Retinal pigment epithelial cell (primary cell): ENCODE data around the gene EFR3B.
"Not testable (repeated sequence)": the region's sequence is repeated elsewhere in the genome, so short reads cannot be mapped to it uniquely, and the experiment has no call there.

Experiments used
- DNase-seq: peaks from one replicate; pipeline ENCODE4 v3.0.0-alpha.2; 2010; ENCODE audit warnings: low read depth
- H3K4me3 ChIP-seq: 2 replicates; pipeline ENCODE4 v1.5.1; 2011; ENCODE audit warnings: mild to moderate bottlenecking, low read length, control low read depth, moderate library complexity
- TF ChIP-seq, protein P1 (sequence below): conservative IDR thresholded peaks from 2 replicates; pipeline ENCODE4 v1.5.1; 2011; ENCODE audit warnings: low read depth, low read length, control low read depth, inconsistent platforms

Gene EFR3B

DNA sequence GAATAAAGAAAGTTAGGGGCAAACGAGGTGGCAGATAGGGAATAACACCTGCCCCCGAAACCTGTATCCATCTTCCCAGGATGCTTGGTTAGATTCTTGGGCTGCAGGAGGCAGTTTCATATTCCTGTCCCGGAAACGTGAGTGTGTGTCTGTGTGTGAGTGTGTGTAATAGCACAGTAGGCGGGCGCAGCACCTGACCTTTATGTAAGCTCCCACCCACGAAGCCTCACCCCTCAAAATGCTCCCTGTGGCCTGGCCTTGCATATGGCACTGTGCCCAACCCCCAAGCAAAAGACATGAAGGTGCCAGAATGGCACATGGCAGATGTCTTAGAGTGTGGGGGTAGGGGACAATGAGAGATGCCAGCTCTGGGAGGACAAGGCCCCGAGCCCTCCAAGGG is 48.9 kb downstream of the EFR3B start:
- TF ChIP-seq, protein P1, sequence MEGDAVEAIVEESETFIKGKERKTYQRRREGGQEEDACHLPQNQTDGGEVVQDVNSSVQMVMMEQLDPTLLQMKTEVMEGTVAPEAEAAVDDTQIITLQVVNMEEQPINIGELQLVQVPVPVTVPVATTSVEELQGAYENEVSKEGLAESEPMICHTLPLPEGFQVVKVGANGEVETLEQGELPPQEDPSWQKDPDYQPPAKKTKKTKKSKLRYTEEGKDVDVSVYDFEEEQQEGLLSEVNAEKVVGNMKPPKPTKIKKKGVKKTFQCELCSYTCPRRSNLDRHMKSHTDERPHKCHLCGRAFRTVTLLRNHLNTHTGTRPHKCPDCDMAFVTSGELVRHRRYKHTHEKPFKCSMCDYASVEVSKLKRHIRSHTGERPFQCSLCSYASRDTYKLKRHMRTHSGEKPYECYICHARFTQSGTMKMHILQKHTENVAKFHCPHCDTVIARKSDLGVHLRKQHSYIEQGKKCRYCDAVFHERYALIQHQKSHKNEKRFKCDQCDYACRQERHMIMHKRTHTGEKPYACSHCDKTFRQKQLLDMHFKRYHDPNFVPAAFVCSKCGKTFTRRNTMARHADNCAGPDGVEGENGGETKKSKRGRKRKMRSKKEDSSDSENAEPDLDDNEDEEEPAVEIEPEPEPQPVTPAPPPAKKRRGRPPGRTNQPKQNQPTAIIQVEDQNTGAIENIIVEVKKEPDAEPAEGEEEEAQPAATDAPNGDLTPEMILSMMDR: no peak
- DNase-seq: no peak
- no peak overlapping the region for H3K4me3 ChIP-seq

GRCh38 chr2:25091265-25091664 is 49.4 kb downstream of the EFR3B start:
- no peak for DNase-seq
- no peak overlapping the region for H3K4me3 ChIP-seq
- TF ChIP-seq, protein P1: no peak

DNA sequence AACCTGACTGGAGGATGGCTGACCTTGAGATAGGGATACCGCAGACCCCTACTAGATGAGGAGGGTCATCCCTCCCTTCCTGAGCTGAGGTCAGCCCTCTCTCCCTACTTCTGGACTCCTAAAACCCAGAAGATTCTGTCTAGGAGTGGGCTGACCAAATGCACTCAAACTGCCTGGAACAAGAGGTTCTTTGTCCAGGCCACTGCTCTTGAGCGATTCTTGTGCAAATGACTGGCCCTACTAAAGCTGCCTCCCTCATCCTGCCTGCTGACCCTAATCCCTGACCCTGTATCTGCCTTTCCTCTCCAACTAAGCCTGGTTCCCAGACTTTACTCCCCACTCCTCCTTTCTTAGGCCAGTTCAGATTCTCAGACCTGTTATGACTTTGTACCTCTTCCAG is 56.2 kb downstream of the EFR3B start:
- TF ChIP-seq, protein P1: no peak
- DNase-seq: no peak
- no peak overlapping the region for H3K4me3 ChIP-seq

- DNase-seq: peak; percentile 65
- H3K4me3 ChIP-seq: no peak overlapping the region
- TF ChIP-seq, protein P1: no peak
Measured at GRCh38 chr2:25098670-25099486, 57.0 kb downstream of the EFR3B start.

- not testable (repeated sequence) for DNase-seq, H3K4me3 ChIP-seq
Measured at GRCh38 chr2:25102352-25102751, 60.5 kb downstream of the EFR3B start.

- TF ChIP-seq, protein P1: no peak
- DNase-seq: no peak
- no peak overlapping the region for H3K4me3 ChIP-seq
Measured at GRCh38 chr2:25103287-25103871, 61.5 kb downstream of the EFR3B start.

- DNase-seq: no peak
- no peak overlapping the region for H3K4me3 ChIP-seq
- TF ChIP-seq, protein P1: no peak
Measured at GRCh38 chr2:25104736-25105135, 62.9 kb downstream of the EFR3B start.
